IPS DF 6.9 (cell line): ENCODE results near the gene SLC17A7.
"Not testable (repeated sequence)": the region's sequence is repeated elsewhere in the genome, so short reads cannot be mapped to it uniquely, and the experiment has no call there.

Experiments
- DNase-seq: peaks from one replicate; pipeline ENCODE4 v3.0.0-alpha.2; 2013; ENCODE audit warnings: low read depth, low spot score
- H3K27ac ChIP-seq: one replicate; pipeline ENCODE4 v1.5.1; 2013; ENCODE audit warnings: low read length, control low read depth
- H3K27me3 ChIP-seq: 2 replicates; pipeline ENCODE4 v1.6.1; 2013; ENCODE audit warnings: mild to moderate bottlenecking, low read length; ENCODE audit not compliant: control insufficient read depth, insufficient read depth
- H3K36me3 ChIP-seq: 2 replicates; pipeline ENCODE4 v1.6.1; 2013; ENCODE audit warnings: low read length; ENCODE audit not compliant: control insufficient read depth, insufficient read depth
- H3K4me1 ChIP-seq: 2 replicates; pipeline ENCODE4 v1.6.1; 2013; ENCODE audit warnings: low read length; ENCODE audit not compliant: control insufficient read depth, insufficient read depth
- H3K4me3 ChIP-seq: 2 replicates; pipeline ENCODE4 v1.5.1; 2013; ENCODE audit warnings: mild to moderate bottlenecking, low read length
- H3K9me3 ChIP-seq: 2 replicates; pipeline ENCODE4 v1.6.1; 2013; ENCODE audit warnings: low read length, inconsistent platforms; ENCODE audit not compliant: control insufficient read depth, insufficient read depth
- WGBS: extraction: QIAGEN DNeasy Blood & Tissue Kit; methylation state at CpG from one replicate; pipeline ENCODE4 v1.1.7; 2013; ENCODE audit warnings: mixed read lengths, missing lambda C conversion rate; ENCODE audit not compliant: insufficient read length, insufficient coverage; 5-methylcytosine and 5-hydroxymethylcytosine counted together

The SLC17A7 gene

GRCh38 chr19:49469828-49470614, 28.7 kb upstream of the SLC17A7 start:
- Histone ChIP-seq H3K9me3 (no peaks in the 10 kb centered on the region), H3K27ac (no peak overlapping the region), H3K36me3 (peaks cover 10% of the 10 kb centered on the region), H3K4me1 (no peaks in the 10 kb centered on the region), H3K27me3 (no peaks in the 10 kb centered on the region), H3K4me3 (no peak overlapping the region)
- no peak for DNase-seq
- no CpG with 5 or more reads among the region's 25 CpGs for WGBS

- DNase-seq: peak; percentile 82
- Histone ChIP-seq H3K27ac (no peak overlapping the region), H3K27me3 (no peaks in the 10 kb centered on the region), H3K36me3 (peaks cover 11% of the 10 kb centered on the region), H3K4me3 (no peak overlapping the region), H3K9me3 (no peaks in the 10 kb centered on the region), H3K4me1 (no peaks in the 10 kb centered on the region)
- WGBS: no CpG with 5 or more reads among the region's 15 CpGs
These were observed 27.6 kb upstream of the SLC17A7 start for GRCh38 chr19:49468746-49469447.

GRCh38 chr19:49468199-49468598, 26.9 kb upstream of the SLC17A7 start:
- H3K9me3 ChIP-seq: no peaks in the 10 kb centered on the region
- H3K4me1 ChIP-seq: no peaks in the 10 kb centered on the region
- DNase-seq: no peak
- no peaks in the 10 kb centered on the region for H3K27me3 ChIP-seq
- H3K27ac ChIP-seq: no peak overlapping the region
- H3K4me3 ChIP-seq: no peak overlapping the region
- H3K36me3 ChIP-seq: peaks cover 12% of the 10 kb centered on the region
- WGBS: no CpG with 5 or more reads among the region's 19 CpGs

- no CpG with 5 or more reads among the region's 3 CpGs for WGBS
- Histone ChIP-seq H3K9me3 (no peaks in the 10 kb centered on the region), H3K4me1 (no peaks in the 10 kb centered on the region), H3K4me3 (no peak overlapping the region; the same call in 1 of the 2 replicates), H3K27me3 (no peaks in the 10 kb centered on the region), H3K27ac (no peak overlapping the region), H3K36me3 (peaks cover 12% of the 10 kb centered on the region)
- no peak for DNase-seq
These were observed 24.0 kb upstream of the SLC17A7 start for GRCh38 chr19:49465371-49465770.

GRCh38 chr19:49463960-49464740, 22.8 kb upstream of the SLC17A7 start:
- no peak for DNase-seq
- H3K4me1 ChIP-seq: no peaks in the 10 kb centered on the region
- H3K4me3 ChIP-seq: no peak overlapping the region
- H3K36me3 ChIP-seq: peaks cover 10% of the 10 kb centered on the region
- no peaks in the 10 kb centered on the region for H3K9me3 ChIP-seq
- H3K27ac ChIP-seq: no peak overlapping the region
- no CpG with 5 or more reads among the region's 39 CpGs for WGBS
- no peaks in the 10 kb centered on the region for H3K27me3 ChIP-seq

- Histone ChIP-seq H3K36me3 (peaks cover 10% of the 10 kb centered on the region), H3K27ac (no peak overlapping the region), H3K27me3 (no peaks in the 10 kb centered on the region), H3K4me3 (no peak overlapping the region), H3K4me1 (no peaks in the 10 kb centered on the region), H3K9me3 (no peaks in the 10 kb centered on the region)
- no CpG with 5 or more reads among the region's 12 CpGs for WGBS
- no peak for DNase-seq
These were observed 21.2 kb upstream of the SLC17A7 start for GRCh38 chr19:49462492-49462891.

- H3K36me3 ChIP-seq: peaks cover 10% of the 10 kb centered on the region
- H3K4me1 ChIP-seq: no peaks in the 10 kb centered on the region
- no peak overlapping the region for H3K4me3 ChIP-seq
- no CpG with 5 or more reads among the region's 37 CpGs for WGBS
- H3K27me3 ChIP-seq: no peaks in the 10 kb centered on the region
- no peak overlapping the region for H3K27ac ChIP-seq
- no peak for DNase-seq
- no peaks in the 10 kb centered on the region for H3K9me3 ChIP-seq
These were observed 20.3 kb upstream of the SLC17A7 start for GRCh38 chr19:49461656-49462055.

- DNase-seq, H3K27me3 ChIP-seq, H3K27ac ChIP-seq, H3K36me3 ChIP-seq, H3K9me3 ChIP-seq, H3K4me3 ChIP-seq, H3K4me1 ChIP-seq: not testable (repeated sequence)
- WGBS: no CpG with 5 or more reads among the region's 1 CpG
These were observed 19.8 kb upstream of the SLC17A7 start for GRCh38 chr19:49461130-49461529.

- Histone ChIP-seq H3K27me3 (no peaks in the 10 kb centered on the region), H3K36me3 (peaks cover 3% of the 10 kb centered on the region; the same call in 1 of the 2 replicates), H3K4me1 (no peaks in the 10 kb centered on the region), H3K4me3 (no peak overlapping the region), H3K9me3 (no peaks in the 10 kb centered on the region), H3K27ac (no peak overlapping the region)
- DNase-seq: no peak
- WGBS: no CpG with 5 or more reads among the region's 12 CpGs
These were observed 18.1 kb upstream of the SLC17A7 start for GRCh38 chr19:49459388-49459787.

GRCh38 chr19:49458567-49458903, 17.2 kb upstream of the SLC17A7 start:
- no peaks in the 10 kb centered on the region for H3K9me3 ChIP-seq
- no peak overlapping the region for H3K27ac ChIP-seq
- H3K27me3 ChIP-seq: no peaks in the 10 kb centered on the region
- no CpG with 5 or more reads among the region's 5 CpGs for WGBS
- no peak for DNase-seq
- no peaks in the 10 kb centered on the region for H3K36me3 ChIP-seq
- H3K4me3 ChIP-seq: no peak overlapping the region
- no peaks in the 10 kb centered on the region for H3K4me1 ChIP-seq
